GM10266 (cell line): ENCODE data around the gene BCL2L13.
"Not testable (repeated sequence)": the region's sequence is repeated elsewhere in the genome, so short reads cannot be mapped to it uniquely, and the experiment has no call there.

Experiments used
- DNase-seq: peaks from one replicate; pipeline ENCODE4 v3.0.0; 2012; ENCODE audit errors: extremely low spot score
- TF ChIP-seq, protein P1 (sequence below): IDR thresholded peaks from 2 replicates; pipeline ENCODE4 v1.5.1; 2012; ENCODE audit warnings: mild to moderate bottlenecking, low read depth; ENCODE audit not compliant: control insufficient read depth, insufficient read depth; ENCODE audit errors: missing control alignments

The BCL2L13 gene

DNA sequence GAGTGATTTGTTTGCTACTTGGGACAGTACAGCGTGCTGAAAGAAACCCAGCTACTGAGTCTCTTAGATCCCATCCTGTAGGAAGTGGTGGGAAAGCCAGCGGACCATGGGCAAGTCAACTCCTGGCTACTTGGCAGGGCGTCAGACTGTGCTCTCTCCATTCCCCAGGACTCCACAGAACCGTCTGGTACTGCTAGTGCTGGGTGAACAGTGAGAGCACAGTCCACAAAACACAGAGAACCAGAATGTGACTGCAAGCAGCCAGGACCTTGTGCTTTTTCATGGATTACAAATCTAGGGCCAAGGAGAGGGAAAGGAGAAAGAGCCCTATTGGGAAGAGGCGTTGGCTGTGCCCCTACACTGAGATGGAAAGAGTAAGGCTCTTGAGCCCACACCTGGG, 125.5 kb downstream of the BCL2L13 start:
- TF ChIP-seq, protein P1, sequence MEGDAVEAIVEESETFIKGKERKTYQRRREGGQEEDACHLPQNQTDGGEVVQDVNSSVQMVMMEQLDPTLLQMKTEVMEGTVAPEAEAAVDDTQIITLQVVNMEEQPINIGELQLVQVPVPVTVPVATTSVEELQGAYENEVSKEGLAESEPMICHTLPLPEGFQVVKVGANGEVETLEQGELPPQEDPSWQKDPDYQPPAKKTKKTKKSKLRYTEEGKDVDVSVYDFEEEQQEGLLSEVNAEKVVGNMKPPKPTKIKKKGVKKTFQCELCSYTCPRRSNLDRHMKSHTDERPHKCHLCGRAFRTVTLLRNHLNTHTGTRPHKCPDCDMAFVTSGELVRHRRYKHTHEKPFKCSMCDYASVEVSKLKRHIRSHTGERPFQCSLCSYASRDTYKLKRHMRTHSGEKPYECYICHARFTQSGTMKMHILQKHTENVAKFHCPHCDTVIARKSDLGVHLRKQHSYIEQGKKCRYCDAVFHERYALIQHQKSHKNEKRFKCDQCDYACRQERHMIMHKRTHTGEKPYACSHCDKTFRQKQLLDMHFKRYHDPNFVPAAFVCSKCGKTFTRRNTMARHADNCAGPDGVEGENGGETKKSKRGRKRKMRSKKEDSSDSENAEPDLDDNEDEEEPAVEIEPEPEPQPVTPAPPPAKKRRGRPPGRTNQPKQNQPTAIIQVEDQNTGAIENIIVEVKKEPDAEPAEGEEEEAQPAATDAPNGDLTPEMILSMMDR: no peak
- DNase-seq: no peak

DNA sequence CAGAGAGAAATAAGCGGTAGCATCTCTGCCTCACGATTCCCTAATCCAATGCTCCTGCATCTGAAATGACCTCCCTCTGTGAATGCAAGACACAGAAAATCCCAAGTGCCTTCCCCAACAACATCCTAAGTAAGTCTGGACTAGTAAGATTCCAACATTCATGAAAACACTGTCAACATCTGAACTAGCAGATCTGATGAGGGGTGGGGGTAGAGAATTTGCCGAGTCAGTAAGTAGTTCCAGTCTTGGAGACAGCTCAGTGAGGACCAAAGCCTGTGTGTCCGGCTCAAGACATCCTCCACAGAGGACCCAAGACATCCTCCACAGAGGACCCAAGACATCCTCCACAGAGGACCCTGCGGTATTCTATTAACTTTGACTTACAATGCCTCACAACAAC, 126.3 kb downstream of the BCL2L13 start:
- not testable (repeated sequence) for DNase-seq

DNA sequence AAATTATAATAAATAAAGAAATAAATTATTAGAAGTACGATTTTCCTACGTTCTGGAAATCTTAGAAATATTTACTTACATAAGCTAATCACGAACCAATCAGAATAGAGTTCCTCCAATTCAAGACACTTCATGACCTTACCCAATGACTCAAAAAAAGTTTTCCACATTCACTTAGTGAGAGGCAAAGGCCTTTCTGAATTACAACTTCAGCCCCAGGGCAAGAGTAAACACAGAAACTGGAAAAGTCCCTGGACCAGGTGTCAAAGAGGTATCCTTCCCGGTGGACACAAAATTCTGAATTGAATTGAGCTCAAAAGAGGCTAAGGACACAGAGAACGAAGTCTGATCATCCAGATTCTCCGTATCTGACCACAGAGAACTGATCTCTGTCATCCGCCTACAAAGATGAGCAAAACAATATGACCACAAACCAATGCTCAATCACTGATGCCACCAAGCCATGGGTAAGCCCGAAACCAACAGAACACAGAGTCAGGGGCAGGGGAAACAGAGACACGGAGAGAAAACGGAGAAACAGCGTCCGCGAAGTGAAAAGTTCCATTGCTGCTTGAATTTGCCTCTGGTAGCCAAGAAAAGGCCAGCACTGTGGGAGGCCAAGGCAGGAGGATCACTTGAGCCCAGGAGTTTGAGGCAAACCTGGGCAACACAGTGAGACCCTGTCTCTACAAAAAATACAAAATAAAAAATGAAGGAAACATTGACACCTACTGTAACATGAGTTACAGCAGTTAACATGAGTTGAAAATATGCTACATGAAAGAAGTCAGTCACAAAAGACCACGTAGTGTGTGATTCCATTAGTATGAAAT, 128.9 kb downstream of the BCL2L13 start:
- TF ChIP-seq, protein P1: no peak
- peak; percentile 69 for DNase-seq

DNA sequence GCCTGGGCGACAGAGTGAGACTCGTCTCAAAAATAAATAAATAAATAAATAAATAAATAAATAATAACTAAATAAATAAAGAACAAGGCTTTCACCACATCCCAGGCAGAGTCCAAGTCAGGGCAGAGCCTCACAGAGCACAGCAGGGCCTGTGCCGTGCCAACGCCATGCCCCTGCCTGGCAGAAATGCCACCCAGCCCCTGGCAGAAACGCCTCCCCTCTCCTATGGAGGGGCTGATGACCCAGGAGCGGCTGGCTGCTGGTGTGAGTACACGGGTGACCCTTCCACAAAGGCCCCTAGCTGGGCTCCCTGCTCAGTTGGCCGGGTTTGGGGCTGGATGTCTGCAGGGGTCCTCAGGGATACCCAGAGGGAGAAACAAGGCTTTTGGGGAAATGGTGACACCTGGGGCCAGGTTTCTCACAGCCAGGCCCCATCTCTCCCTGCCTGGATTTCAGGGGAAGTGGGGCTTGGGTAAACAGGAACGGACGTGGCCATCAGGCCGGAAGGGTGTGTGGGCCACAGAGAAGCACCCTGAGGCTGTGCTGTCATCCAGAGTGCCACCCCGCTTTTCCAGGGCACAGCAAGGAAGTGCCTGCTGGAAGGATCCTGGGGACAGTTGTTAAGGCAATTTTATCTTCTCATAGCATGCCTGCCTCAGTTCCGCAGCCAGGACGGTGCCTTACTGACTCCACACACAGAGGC, 130.6 kb downstream of the BCL2L13 start:
- no peak for DNase-seq
- TF ChIP-seq, protein P1: no peak

DNA sequence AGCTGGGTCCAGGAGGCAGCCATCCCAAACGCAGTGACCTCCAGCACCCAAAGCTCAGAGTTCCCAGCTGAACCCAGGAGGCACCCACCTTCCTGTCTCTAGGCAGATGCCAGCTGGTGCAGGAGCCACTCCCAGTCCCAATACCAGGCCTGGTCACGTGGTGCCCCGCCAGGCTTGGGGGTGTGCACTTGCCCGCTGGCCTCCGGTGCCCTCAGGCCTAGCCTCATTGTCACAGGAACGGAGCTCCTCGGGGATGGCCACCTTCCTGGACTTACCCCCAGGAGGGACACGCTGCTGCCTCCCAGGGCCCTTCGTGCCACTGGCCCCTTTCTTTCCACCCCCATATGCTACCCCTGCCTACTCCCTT, 131.1 kb downstream of the BCL2L13 start:
- DNase-seq: no peak

DNA sequence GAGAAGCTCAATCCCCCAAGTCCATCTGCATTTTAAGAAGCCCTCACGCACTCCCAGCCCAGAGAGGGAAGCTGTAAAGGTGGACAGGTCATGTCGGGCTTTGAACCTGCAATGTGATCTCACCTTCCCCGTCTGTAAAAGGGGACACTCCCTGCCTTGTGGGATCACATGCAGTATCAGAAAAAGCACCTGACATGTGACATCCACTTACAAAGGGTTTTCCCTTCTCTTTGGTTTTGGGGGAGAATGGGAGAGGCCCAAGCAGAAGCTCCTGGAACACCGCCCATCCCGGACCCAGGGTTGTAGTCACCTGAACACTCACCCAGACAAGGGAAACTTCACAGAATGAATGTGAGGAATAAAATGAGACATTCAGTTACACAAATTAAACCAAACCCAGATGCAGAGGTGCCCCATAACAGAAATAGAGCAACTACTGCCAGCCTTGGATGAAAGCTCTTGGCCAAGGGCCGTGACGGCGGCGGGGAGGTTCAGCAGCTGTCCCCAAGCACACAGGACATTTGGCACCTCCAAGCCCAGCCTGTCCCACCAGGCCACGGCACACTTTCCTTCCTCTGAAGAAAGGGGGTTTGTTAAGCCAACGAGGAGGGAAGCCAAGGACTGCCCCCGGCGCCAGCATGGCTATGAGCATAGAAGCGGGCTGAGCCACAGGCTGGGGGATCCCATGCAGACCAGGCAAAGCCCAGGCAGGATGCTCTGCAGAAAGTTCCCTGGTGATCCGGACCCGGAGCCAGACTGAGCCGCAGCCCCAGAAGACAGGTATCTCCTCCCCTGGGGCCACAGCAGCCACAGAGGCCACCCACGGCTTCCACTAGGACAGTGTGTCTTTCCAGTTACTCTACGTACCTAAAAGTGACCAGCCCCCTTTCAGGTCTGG, 131.9 kb downstream of the BCL2L13 start:
- TF ChIP-seq, protein P1: no peak
- DNase-seq: no peak

More for the DNA sequence above, 131.1 kb downstream of the BCL2L13 start:
- TF ChIP-seq, protein P1: no peak

DNA sequence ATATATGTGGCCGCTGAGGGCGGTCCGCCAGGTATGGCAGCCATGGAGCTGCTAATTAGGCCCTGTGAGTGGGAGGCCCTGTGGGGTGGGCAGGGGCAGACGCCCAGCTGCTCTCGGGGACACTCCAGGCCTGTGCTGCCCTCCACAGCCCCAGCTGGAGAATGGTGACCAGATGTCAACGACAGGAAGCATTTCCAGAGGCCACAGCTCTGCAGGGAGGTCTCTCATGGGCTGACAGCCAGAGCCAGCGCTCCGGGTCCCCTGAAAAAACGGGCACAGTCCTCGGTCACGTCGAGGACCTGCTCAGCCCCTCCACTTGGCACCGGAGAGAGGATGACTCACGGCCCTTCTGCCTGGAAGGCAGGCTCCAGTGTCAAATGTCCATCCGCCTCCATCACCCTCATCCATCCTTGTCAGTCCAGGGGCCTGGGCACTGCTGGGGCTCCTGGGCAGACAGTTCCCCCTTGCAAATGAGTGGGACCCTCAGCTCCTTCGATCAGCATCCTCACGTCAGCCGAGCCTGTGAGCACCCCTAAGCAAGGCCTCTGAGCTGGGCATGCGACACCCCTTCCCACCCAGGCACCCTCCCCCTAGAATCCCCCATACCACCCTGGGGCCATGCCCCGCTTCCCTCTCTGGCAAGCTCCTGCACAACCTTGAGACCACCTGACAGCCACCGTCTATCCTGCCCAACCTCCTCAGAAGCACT, 133.8 kb downstream of the BCL2L13 start:
- DNase-seq: no peak
- TF ChIP-seq, protein P1: peak; percentile 28
